Activated CD4-positive, alpha-beta T cell treated with anti-CD3 and anti-CD28 coated beads, Interleukin-2, amount 10 ng/mL, durations not matched to agents 24 days and 14 days (primary cell): ENCODE data around the gene CTSE. TPM values are rescaled to one million over a fixed set of nuclear protein-coding genes. Genes with fewer than 3 reads are reported as not detected.
"Not testable (repeated sequence)": the region's sequence is repeated elsewhere in the genome, so short reads cannot be mapped to it uniquely, and the experiment has no call there.

ENCODE experiments used
- DNase-seq: peaks from one replicate; pipeline ENCODE4 v3.0.0; 2022
- H3K27ac Mint-ChIP-seq: one replicate; pipeline ENCODE4 v1.8.0; 2022; ENCODE audit warnings: mild to moderate bottlenecking, mixed read lengths
- H3K27me3 Mint-ChIP-seq: one replicate; pipeline ENCODE4 v1.8.0; 2022; ENCODE audit warnings: mixed read lengths
- H3K36me3 Mint-ChIP-seq: one replicate; pipeline ENCODE4 v1.8.0; 2022; ENCODE audit warnings: low read depth, mild to moderate bottlenecking, mixed read lengths
- H3K4me1 Mint-ChIP-seq: one replicate; pipeline ENCODE4 v1.8.0; 2021; ENCODE audit warnings: mixed read lengths
- H3K4me3 Mint-ChIP-seq: one replicate; pipeline ENCODE4 v1.8.0; 2022; ENCODE audit warnings: mild to moderate bottlenecking, moderate library complexity, mixed read lengths
- H3K9me3 Mint-ChIP-seq: one replicate; pipeline ENCODE4 v1.8.0; 2021; ENCODE audit warnings: mixed read lengths
- intact Hi-C: fragments of 100-400 bp; cut with micrococcal nuclease; formaldehyde crosslinking; loops from one replicate; pipeline ENCODE4 v1.15.1; 2023
- total RNA-seq: library from RNA; stranded (reverse); gene quantifications from 2 replicates; pipeline ENCODE4 v1.2.3, GENCODE V29; 2022

CTSE gene
- not detected in 2 replicates for total RNA-seq

DNA sequence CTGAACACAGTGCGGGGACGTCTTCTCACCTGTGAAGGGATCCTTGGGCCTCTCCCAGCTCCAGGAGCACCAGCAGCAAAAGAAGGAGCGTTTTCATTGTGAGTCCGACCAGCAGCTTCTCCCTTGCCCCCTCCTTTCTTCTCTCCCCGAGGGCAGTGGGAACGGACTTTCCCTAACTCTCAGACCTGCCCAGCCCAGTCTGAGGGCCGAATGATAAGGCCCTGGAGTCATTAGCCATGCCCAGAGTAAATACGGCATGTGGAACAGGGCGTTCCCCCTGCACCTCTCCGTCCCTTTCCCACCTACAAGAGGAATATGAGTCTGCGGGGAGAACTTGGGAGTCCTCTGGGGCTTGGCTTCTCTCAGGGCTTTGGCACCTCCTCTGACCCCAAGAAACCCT, at the start of gene CTSE:
CTSE (minus strand) TSS at position 201 of the 400 bp plus-strand sequence; CDS start at position 97, 104 bp downstream.
- DNase-seq = no peak
- no peaks in the 10 kb centered on the region for H3K36me3 Mint-ChIP-seq
- intact Hi-C loops = no loop called here
- H3K9me3 Mint-ChIP-seq = no peaks in the 10 kb centered on the region
- H3K27ac Mint-ChIP-seq = no peak within 1 kb of the TSS
- H3K27me3 Mint-ChIP-seq = peaks cover 47% of the 10 kb centered on the region
- no peak within 1 kb of the TSS for H3K4me3 Mint-ChIP-seq
- peaks cover 7% of the 10 kb centered on the region for H3K4me1 Mint-ChIP-seq

- H3K4me1 Mint-ChIP-seq = peaks cover 6% of the 10 kb centered on the region
- no peaks in the 10 kb centered on the region for H3K36me3 Mint-ChIP-seq
- peaks cover 56% of the 10 kb centered on the region for H3K27me3 Mint-ChIP-seq
- intact Hi-C loops = no loop called here
- no peak overlapping the region for H3K27ac Mint-ChIP-seq
- H3K4me3 Mint-ChIP-seq = no peak overlapping the region
- H3K9me3 Mint-ChIP-seq = no peaks in the 10 kb centered on the region
- no peak for DNase-seq
These were observed 47.1 kb upstream of the CTSE start for GRCh38 chr1:206070627-206071304.

DNA sequence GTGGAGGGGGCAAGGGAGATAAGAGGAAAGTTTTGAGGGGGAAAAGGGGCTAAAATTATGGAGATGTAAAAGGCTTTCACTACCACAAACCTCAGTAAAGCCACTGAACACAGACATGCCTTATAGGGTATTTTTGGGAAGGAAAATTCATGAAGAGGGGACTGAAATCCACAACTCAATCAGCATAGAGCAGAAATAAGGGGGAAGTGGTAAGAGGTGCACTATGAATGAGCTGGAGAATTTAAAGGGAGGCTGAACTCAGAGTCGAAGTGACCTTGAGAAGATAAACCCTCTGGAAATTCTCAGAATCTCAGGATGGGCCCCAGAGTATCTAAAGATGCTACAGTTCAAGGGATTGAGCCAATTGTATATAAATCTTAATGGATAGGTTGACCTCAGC, 44.6 kb upstream of the CTSE start:
- Mint-ChIP-seq H3K4me1 (peaks cover 6% of the 10 kb centered on the region), H3K9me3 (no peaks in the 10 kb centered on the region), H3K36me3 (no peaks in the 10 kb centered on the region), H3K27ac (no peak overlapping the region), H3K4me3 (no peak overlapping the region), H3K27me3 (peaks cover 50% of the 10 kb centered on the region)
- intact Hi-C loops = no loop called here
- no peak for DNase-seq

DNA sequence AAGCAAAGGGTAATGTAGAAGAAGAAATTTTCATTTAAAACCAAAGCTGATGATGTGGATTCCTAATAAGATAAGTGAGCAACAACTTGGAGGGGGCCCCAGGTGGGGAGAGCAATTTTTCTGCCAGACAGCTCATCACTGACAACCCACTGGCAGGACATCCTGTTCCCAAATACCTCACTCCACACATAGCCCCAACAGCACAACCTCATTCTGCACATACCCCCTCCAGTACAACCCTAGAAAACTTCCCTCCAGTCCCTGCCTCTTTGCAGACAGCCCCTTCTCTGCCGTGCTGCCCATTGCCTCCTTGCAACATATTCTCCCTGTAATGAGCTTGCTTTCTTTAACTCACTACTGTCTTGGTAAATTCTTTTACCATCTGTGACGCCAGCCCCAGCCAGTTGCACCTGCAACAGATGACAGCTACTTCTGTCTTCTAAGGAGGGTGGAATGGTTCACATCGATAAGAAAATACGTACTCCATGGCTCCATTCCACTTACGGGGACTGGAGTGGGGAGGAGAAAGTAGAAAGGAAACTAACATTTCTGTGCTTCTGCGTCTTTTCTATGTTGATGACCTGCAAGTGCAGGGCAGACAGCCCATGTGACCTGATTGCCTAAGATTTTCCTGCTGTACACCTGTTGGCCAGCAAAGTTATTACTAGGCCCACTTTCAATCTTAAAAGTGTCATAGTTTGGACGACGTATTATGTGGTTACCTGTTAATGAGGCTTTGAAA, 44.0 kb upstream of the CTSE start:
- Mint-ChIP-seq H3K27me3 (peaks cover 54% of the 10 kb centered on the region), H3K4me3 (no peak overlapping the region), H3K9me3 (no peaks in the 10 kb centered on the region), H3K36me3 (no peaks in the 10 kb centered on the region), H3K27ac (no peak overlapping the region), H3K4me1 (peaks cover 6% of the 10 kb centered on the region)
- intact Hi-C loops = loop anchor here (2.0 kb wide), 1 partner anchor 15 kb away; the partner anchor contains the start of gene RHEX
- no peak for DNase-seq

DNA sequence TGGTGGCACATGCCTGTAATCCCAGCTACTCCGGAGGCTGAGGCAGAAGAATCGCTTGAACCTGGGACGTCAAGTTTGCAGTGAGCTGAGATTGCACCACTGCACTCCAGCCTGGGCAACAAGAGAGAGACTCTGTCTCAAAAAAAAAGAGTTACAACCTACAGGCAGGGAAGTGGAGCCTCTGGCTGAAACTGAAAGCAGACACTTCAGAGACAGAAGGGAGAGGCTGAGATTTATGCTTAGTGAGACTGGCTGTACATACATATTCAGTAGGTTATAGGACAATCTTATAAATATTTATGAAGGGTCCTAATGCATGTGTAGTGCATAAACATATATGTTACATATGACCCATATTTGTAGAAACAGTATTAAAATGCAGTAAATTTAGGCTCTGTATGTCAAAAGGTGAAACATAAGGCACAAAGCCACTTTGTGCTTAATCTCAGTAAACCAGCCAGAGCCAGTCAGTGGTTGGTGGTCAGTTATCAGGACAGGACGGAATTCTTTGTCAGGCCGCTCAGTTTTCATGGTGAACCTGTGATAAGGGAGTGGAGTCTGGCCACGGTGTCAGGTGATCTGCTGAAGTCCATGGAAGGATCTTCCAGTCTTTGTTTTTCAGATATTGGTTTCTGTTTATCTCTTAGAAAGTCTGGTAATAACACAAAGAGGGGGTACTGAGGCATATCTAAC, 42.9 kb upstream of the CTSE start:
- intact Hi-C loops = loop anchor here (2.0 kb wide), 1 partner anchor 14 kb away; the partner anchor contains the start of gene RHEX
- no peak overlapping the region for H3K27ac Mint-ChIP-seq
- H3K4me1 Mint-ChIP-seq = peaks cover 6% of the 10 kb centered on the region
- H3K4me3 Mint-ChIP-seq = no peak overlapping the region
- peak; percentile 74 for DNase-seq
- no peaks in the 10 kb centered on the region for H3K36me3 Mint-ChIP-seq
- H3K27me3 Mint-ChIP-seq = peaks cover 56% of the 10 kb centered on the region
- H3K9me3 Mint-ChIP-seq = no peaks in the 10 kb centered on the region

GRCh38 chr1:206065547-206066145, 42.0 kb upstream of the CTSE start:
- DNase-seq = no peak
- H3K4me1 Mint-ChIP-seq = peaks cover 6% of the 10 kb centered on the region
- peaks cover 63% of the 10 kb centered on the region for H3K27me3 Mint-ChIP-seq
- intact Hi-C loops = loop anchor here (2.0 kb wide), 1 partner anchor 13 kb away; the partner anchor contains the start of gene RHEX
- no peak overlapping the region for H3K4me3 Mint-ChIP-seq
- no peaks in the 10 kb centered on the region for H3K9me3 Mint-ChIP-seq
- no peaks in the 10 kb centered on the region for H3K36me3 Mint-ChIP-seq
- no peak overlapping the region for H3K27ac Mint-ChIP-seq

- H3K9me3 Mint-ChIP-seq, intact Hi-C loops, H3K4me1 Mint-ChIP-seq, H3K4me3 Mint-ChIP-seq, H3K27ac Mint-ChIP-seq, DNase-seq, H3K36me3 Mint-ChIP-seq: not testable (repeated sequence)
- H3K27me3 Mint-ChIP-seq = peaks cover 65% of the 10 kb centered on the region
These were observed 40.8 kb upstream of the CTSE start for GRCh38 chr1:206064501-206064900.

GRCh38 chr1:206064001-206064400, 40.3 kb upstream of the CTSE start:
- DNase-seq, H3K36me3 Mint-ChIP-seq, H3K27ac Mint-ChIP-seq, H3K4me1 Mint-ChIP-seq, H3K9me3 Mint-ChIP-seq, H3K4me3 Mint-ChIP-seq, intact Hi-C loops: not testable (repeated sequence)
- H3K27me3 Mint-ChIP-seq = peaks cover 63% of the 10 kb centered on the region

GRCh38 chr1:206062464-206062863, 38.8 kb upstream of the CTSE start:
- intact Hi-C loops = no loop called here
- H3K4me3 Mint-ChIP-seq = no peak overlapping the region
- DNase-seq = no peak
- H3K36me3 Mint-ChIP-seq = no peaks in the 10 kb centered on the region
- peaks cover 50% of the 10 kb centered on the region for H3K27me3 Mint-ChIP-seq
- no peak overlapping the region for H3K27ac Mint-ChIP-seq
- peaks cover 4% of the 10 kb centered on the region for H3K4me1 Mint-ChIP-seq
- no peaks in the 10 kb centered on the region for H3K9me3 Mint-ChIP-seq

- Mint-ChIP-seq H3K9me3 (no peaks in the 10 kb centered on the region), H3K27ac (no peak overlapping the region), H3K4me3 (no peak overlapping the region), H3K36me3 (no peaks in the 10 kb centered on the region), H3K4me1 (no peaks in the 10 kb centered on the region), H3K27me3 (peaks cover 50% of the 10 kb centered on the region)
- intact Hi-C loops = no loop called here
- no peak for DNase-seq
These were observed 37.1 kb upstream of the CTSE start for GRCh38 chr1:206060844-206061243.

- DNase-seq = no peak
- Mint-ChIP-seq H3K27me3 (peaks cover 51% of the 10 kb centered on the region), H3K9me3 (no peaks in the 10 kb centered on the region), H3K4me1 (no peaks in the 10 kb centered on the region), H3K36me3 (no peaks in the 10 kb centered on the region), H3K27ac (no peak overlapping the region), H3K4me3 (no peak overlapping the region)
- intact Hi-C loops = no loop called here
These were observed 35.7 kb upstream of the CTSE start for GRCh38 chr1:206059355-206059915.

DNA sequence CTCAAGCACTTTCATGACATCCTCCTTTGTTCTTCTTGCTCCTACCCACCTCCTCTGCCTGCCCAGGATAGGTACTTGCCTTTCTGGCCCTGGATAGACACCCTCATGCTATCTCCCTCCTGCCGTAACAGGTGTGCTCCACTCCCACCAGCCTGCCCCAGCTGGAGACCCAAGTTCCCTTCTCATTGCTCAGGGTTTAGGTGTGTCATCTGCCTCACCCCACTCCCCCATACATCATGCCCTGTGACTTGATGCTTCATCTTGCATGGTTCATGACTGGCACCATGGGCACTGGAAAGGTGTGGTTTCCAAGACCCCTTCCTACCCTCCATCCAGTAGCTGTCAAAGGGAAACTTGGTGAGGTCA, 35.2 kb upstream of the CTSE start:
- no peak overlapping the region for H3K27ac Mint-ChIP-seq
- peaks cover 53% of the 10 kb centered on the region for H3K27me3 Mint-ChIP-seq
- no peak overlapping the region for H3K4me3 Mint-ChIP-seq
- no peaks in the 10 kb centered on the region for H3K36me3 Mint-ChIP-seq
- no peaks in the 10 kb centered on the region for H3K4me1 Mint-ChIP-seq
- intact Hi-C loops = no loop called here
- no peak for DNase-seq
- H3K9me3 Mint-ChIP-seq = no peaks in the 10 kb centered on the region

DNA sequence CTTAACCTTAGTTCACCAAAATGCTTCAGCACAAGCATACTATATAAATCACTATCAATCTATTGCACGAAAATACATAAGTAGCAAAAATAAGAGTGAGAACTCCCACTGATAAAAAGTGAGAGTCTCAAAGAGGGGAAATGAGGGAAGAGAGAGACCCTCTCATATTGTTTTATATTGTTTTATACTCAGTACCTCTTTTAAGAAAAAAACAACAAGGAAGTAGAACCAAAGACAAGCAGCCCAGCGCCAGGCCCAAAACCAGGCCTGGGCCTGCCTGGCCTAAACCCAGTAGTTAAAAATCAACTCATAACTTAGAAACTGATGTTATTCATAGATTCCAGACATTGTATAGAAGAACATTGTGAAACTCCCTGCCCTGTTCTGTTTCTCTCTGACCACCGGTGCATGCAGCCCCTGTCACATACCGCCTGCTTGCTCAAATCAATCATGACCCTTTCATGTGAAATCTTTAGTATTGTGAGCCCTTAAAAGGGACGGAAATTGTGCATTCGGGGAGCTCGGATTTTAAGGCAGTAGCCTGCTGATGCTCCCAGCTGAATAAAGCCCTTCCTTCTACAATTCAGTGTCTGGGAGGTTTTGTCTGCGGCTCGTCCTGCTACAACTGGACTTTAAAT, 34.7 kb upstream of the CTSE start:
- H3K4me1 Mint-ChIP-seq, intact Hi-C loops, DNase-seq, H3K4me3 Mint-ChIP-seq, H3K27ac Mint-ChIP-seq, H3K36me3 Mint-ChIP-seq, H3K9me3 Mint-ChIP-seq: not testable (repeated sequence)
- peaks cover 54% of the 10 kb centered on the region for H3K27me3 Mint-ChIP-seq
